ENCODE data around the gene ARMS2. TPM values are rescaled to one million over a fixed set of nuclear protein-coding genes. Genes with fewer than 3 reads are reported as not detected.

The ARMS2 gene
- total RNA-seq, 2 donors from 2014 or later = not detected

- H3K36me3 Mint-ChIP-seq (ENCODE audit: low read depth) = no peaks in the 10 kb centered on the region
- H3K9me3 Mint-ChIP-seq = no peaks in the 10 kb centered on the region
- H3K27me3 Mint-ChIP-seq = no peaks in the 10 kb centered on the region
- no peak overlapping the region for H3K27ac Mint-ChIP-seq
- no peak for ATAC-seq (replicated peaks)
- H3K4me3 Mint-ChIP-seq = no peak overlapping the region
- H3K4me1 Mint-ChIP-seq = no peaks in the 10 kb centered on the region
These were observed 49.6 kb downstream of the ARMS2 start for GRCh38 chr10:122503886-122504609.

- no peak overlapping the region for H3K4me3 Mint-ChIP-seq
- H3K36me3 Mint-ChIP-seq (ENCODE audit: low read depth) = no peaks in the 10 kb centered on the region
- no peaks in the 10 kb centered on the region for H3K9me3 Mint-ChIP-seq
- no peaks in the 10 kb centered on the region for H3K4me1 Mint-ChIP-seq
- no peak for ATAC-seq (replicated peaks)
- no peak overlapping the region for H3K27ac Mint-ChIP-seq
- H3K27me3 Mint-ChIP-seq = no peaks in the 10 kb centered on the region
These were observed 50.1 kb downstream of the ARMS2 start for GRCh38 chr10:122504610-122504950.

DNA sequence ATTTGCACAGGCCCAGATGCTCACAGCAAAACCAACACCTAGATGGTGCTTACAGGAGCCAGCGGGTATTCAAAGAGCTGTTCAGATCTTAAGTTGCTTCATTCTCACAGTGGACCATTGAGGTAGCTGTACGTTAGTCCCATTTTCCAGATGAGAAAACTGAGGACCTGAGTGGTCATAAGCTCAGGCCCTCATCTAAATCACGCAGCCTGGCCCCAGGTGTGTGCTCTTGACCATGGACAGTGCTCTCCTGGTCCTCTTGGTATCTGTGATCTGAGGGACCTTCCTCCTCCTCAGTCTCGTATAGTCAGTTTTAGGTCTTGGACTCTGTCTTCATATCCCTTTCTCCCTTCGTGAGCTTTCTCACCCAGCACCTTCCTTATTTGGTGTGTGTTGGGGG, 50.6 kb downstream of the ARMS2 start:
- no peak for ATAC-seq (replicated peaks)
- no peaks in the 10 kb centered on the region for H3K9me3 Mint-ChIP-seq
- H3K4me1 Mint-ChIP-seq = no peaks in the 10 kb centered on the region
- H3K27ac Mint-ChIP-seq = no peak overlapping the region
- H3K36me3 Mint-ChIP-seq (ENCODE audit: low read depth) = no peaks in the 10 kb centered on the region
- H3K4me3 Mint-ChIP-seq = no peak overlapping the region
- H3K27me3 Mint-ChIP-seq = no peaks in the 10 kb centered on the region

GRCh38 chr10:122505885-122506645, 51.6 kb downstream of the ARMS2 start:
- no peak overlapping the region for H3K4me3 Mint-ChIP-seq
- H3K9me3 Mint-ChIP-seq = no peaks in the 10 kb centered on the region
- H3K27ac Mint-ChIP-seq = no peak overlapping the region
- no peaks in the 10 kb centered on the region for H3K4me1 Mint-ChIP-seq
- H3K27me3 Mint-ChIP-seq = no peaks in the 10 kb centered on the region
- ATAC-seq (replicated peaks) = no peak
- H3K36me3 Mint-ChIP-seq (ENCODE audit: low read depth) = no peaks in the 10 kb centered on the region

Other genes with a start within 250 kb of the ARMS2 start
- gene BTBD16, start 183.4 kb upstream of the ARMS2 start, total RNA-seq = not detected
- gene PLEKHA1, start 79.9 kb upstream of the ARMS2 start, total RNA-seq = 10 to 100 TPM in 1 of 2 donors, 1 to 10 TPM in 1; 2.4 to 13.9 TPM
- not detected for gene HTRA1, start 6.9 kb downstream of the ARMS2 start, total RNA-seq
- gene DMBT1, start 106.1 kb downstream of the ARMS2 start, total RNA-seq = not detected
- gene C10orf120, start 245.2 kb downstream of the ARMS2 start, total RNA-seq = not detected

Data from activated T-helper 17 cell treated with anti-CD3 and anti-CD28 coated beads, Interleukin-2, amount 50 U/mL, for 72 hours (primary cell).